Chondrocyte (in vitro differentiated cells): ENCODE results near the gene EEF1AKMT3. TPM values are rescaled to one million over a fixed set of nuclear protein-coding genes. Genes with fewer than 3 reads are reported as not detected.
A peak's percentile ranks its signal among the peaks of the same experiment; 100 is the strongest.

Experiments used
- DNase-seq: peaks from one replicate; pipeline ENCODE4 v3.0.0; 2021; ENCODE audit warnings: mixed read lengths, low spot score
- H3K27ac Mint-ChIP-seq: one replicate; pipeline ENCODE4 v1.8.0; 2021; ENCODE audit warnings: mild to moderate bottlenecking, moderate library complexity, mixed read lengths; ENCODE audit not compliant: unreplicated experiment
- H3K27me3 Mint-ChIP-seq: 2 replicates; pipeline ENCODE4 v1.8.0; 2021; ENCODE audit warnings: low read depth, mixed read lengths
- H3K36me3 Mint-ChIP-seq: 2 replicates; pipeline ENCODE4 v1.8.0; 2021; ENCODE audit warnings: low read depth, mixed read lengths
- H3K4me1 Mint-ChIP-seq: 2 replicates; pipeline ENCODE4 v1.8.0; 2021; ENCODE audit warnings: low read depth, mild to moderate bottlenecking, mixed read lengths
- H3K4me3 Mint-ChIP-seq: one replicate; pipeline ENCODE4 v1.8.0; 2021; ENCODE audit warnings: mild to moderate bottlenecking, moderate library complexity, mixed read lengths; ENCODE audit not compliant: unreplicated experiment
- H3K9me3 Mint-ChIP-seq: 2 replicates; pipeline ENCODE4 v1.8.0; 2021; ENCODE audit warnings: low read depth, mixed read lengths
- CTCF ChIP-seq: fragments of 200-600 bp; sonication (generic); IDR thresholded peaks from 2 replicates; pipeline ENCODE4 v1.5.0; 2021; ENCODE audit warnings: antibody characterized with exemption, mild to moderate bottlenecking, moderate library complexity
- total RNA-seq: library from RNA; stranded (reverse); gene quantifications from 3 replicates; pipeline ENCODE4 v1.2.1, GENCODE V29; 2021

EEF1AKMT3 gene
- total RNA-seq, 1 donor from 2014 or later = 13.6 TPM

GRCh38 chr12:57739914-57740538 lies 32.4 kb upstream of the EEF1AKMT3 start:
- Mint-ChIP-seq H3K27me3 (peaks cover 35% of the 10 kb centered on the region), H3K4me1 (peaks cover 30% of the 10 kb centered on the region), H3K27ac (no peak overlapping the region), H3K4me3 (no peak overlapping the region), H3K9me3 (no peaks in the 10 kb centered on the region), H3K36me3 (no peaks in the 10 kb centered on the region)
- DNase-seq = no peak
- TF ChIP-seq CTCF = no peak

GRCh38 chr12:57740656-57741412 lies 31.6 kb upstream of the EEF1AKMT3 start:
- Mint-ChIP-seq H3K27ac (no peak overlapping the region), H3K4me3 (no peak overlapping the region), H3K36me3 (no peaks in the 10 kb centered on the region), H3K4me1 (peaks cover 31% of the 10 kb centered on the region), H3K27me3 (peaks cover 33% of the 10 kb centered on the region), H3K9me3 (no peaks in the 10 kb centered on the region)
- no peak for TF ChIP-seq CTCF
- DNase-seq = no peak

GRCh38 chr12:57741413-57741789 lies 31.0 kb upstream of the EEF1AKMT3 start:
- Mint-ChIP-seq H3K27me3 (peaks cover 30% of the 10 kb centered on the region), H3K4me3 (no peak overlapping the region), H3K27ac (no peak overlapping the region), H3K9me3 (no peaks in the 10 kb centered on the region), H3K4me1 (peaks cover 33% of the 10 kb centered on the region), H3K36me3 (peaks cover 2% of the 10 kb centered on the region)
- no peak for DNase-seq
- no peak for TF ChIP-seq CTCF

GRCh38 chr12:57741844-57742738 lies 30.3 kb upstream of the EEF1AKMT3 start:
- H3K4me3 Mint-ChIP-seq = no peak overlapping the region
- peaks cover 27% of the 10 kb centered on the region for H3K4me1 Mint-ChIP-seq
- no peak overlapping the region for H3K27ac Mint-ChIP-seq
- no peaks in the 10 kb centered on the region for H3K9me3 Mint-ChIP-seq
- H3K27me3 Mint-ChIP-seq = peaks cover 23% of the 10 kb centered on the region
- TF ChIP-seq CTCF = no peak
- no peak for DNase-seq
- peaks cover 8% of the 10 kb centered on the region for H3K36me3 Mint-ChIP-seq

- peaks cover 26% of the 10 kb centered on the region for H3K4me1 Mint-ChIP-seq
These were observed 28.6 kb upstream of the EEF1AKMT3 start for GRCh38 chr12:57743769-57744168.

More at GRCh38 chr12:57743769-57744168, 28.6 kb upstream of the EEF1AKMT3 start:
- peaks cover 22% of the 10 kb centered on the region for H3K27me3 Mint-ChIP-seq
- peak overlapping the region; percentile 95 for H3K4me3 Mint-ChIP-seq
- H3K36me3 Mint-ChIP-seq = peaks cover 16% of the 10 kb centered on the region
- no peak for DNase-seq
- no peaks in the 10 kb centered on the region for H3K9me3 Mint-ChIP-seq
- no peak for TF ChIP-seq CTCF
- H3K27ac Mint-ChIP-seq = no peak overlapping the region
